Measurements from ENCODE around the gene TNIK. TPM values are rescaled to one million over a fixed set of nuclear protein-coding genes. Genes with fewer than 3 reads are reported as not detected.

Gene TNIK
- total RNA-seq, 1 donor from 2014 or later, result 35.3 TPM

DNA sequence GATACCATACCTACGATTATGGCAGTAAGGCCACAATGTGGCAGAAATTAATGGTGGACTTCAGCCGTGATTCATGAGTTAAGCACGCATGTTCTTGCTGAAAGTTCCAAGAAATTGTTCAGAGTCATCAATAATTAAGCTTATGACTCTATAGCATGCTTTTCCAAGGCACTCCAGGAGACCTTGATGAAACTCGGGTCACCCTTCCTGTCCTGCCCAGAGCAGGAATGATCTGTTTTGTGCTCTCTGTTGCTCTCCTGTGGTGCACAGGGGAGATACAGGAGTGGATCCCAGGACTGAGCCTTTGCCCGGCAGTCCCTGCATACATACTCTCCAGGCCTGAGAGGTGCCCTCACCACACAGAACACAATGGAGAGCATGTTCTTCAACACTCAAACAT lies 292.1 kb downstream of the TNIK start:
- TF ChIP-seq, protein P1, sequence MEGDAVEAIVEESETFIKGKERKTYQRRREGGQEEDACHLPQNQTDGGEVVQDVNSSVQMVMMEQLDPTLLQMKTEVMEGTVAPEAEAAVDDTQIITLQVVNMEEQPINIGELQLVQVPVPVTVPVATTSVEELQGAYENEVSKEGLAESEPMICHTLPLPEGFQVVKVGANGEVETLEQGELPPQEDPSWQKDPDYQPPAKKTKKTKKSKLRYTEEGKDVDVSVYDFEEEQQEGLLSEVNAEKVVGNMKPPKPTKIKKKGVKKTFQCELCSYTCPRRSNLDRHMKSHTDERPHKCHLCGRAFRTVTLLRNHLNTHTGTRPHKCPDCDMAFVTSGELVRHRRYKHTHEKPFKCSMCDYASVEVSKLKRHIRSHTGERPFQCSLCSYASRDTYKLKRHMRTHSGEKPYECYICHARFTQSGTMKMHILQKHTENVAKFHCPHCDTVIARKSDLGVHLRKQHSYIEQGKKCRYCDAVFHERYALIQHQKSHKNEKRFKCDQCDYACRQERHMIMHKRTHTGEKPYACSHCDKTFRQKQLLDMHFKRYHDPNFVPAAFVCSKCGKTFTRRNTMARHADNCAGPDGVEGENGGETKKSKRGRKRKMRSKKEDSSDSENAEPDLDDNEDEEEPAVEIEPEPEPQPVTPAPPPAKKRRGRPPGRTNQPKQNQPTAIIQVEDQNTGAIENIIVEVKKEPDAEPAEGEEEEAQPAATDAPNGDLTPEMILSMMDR (IDR thresholded peaks at IDR 0.05), result no peak
- Histone ChIP-seq H3K36me3 (peaks cover 6% of the 10 kb centered on the region), H3K4me1 (no peaks in the 10 kb centered on the region), H3K4me3 (no peak overlapping the region), H3K9me3 (no peaks in the 10 kb centered on the region), H3K27me3 (no peaks in the 10 kb centered on the region), H3K27ac (no peak overlapping the region)
- intact Hi-C loops (cut with DNase I), result no loop called here
- DNase-seq, result no peak
- ATAC-seq, result peak; percentile 57

DNA sequence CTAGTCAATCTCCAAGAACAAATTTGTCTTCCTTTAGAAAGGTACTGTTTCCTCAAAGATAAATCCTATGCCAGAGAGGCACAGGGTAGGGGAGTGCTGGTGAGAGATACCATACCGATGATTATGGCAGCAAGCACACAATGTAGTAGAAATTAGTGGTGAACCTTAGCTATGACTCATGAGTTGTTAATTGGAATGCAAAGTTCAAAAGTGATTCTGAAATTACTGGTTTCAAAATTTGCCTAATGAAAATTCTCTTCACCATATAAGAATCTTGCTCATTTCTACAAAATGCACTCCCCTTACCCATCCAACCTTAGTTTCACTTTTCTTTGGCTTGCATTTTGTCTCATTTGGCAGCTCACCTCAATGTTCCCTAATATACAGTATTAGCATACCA lies 294.2 kb downstream of the TNIK start:
- no peak for ATAC-seq
- Histone ChIP-seq H3K27me3 (no peaks in the 10 kb centered on the region), H3K9me3 (no peaks in the 10 kb centered on the region), H3K4me1 (no peaks in the 10 kb centered on the region), H3K36me3 (peaks cover 6% of the 10 kb centered on the region), H3K4me3 (no peak overlapping the region), H3K27ac (no peak overlapping the region)
- intact Hi-C loops (cut with DNase I), result no loop called here
- TF ChIP-seq, protein P1 (IDR thresholded peaks at IDR 0.05), result no peak
- DNase-seq, result no peak

DNA sequence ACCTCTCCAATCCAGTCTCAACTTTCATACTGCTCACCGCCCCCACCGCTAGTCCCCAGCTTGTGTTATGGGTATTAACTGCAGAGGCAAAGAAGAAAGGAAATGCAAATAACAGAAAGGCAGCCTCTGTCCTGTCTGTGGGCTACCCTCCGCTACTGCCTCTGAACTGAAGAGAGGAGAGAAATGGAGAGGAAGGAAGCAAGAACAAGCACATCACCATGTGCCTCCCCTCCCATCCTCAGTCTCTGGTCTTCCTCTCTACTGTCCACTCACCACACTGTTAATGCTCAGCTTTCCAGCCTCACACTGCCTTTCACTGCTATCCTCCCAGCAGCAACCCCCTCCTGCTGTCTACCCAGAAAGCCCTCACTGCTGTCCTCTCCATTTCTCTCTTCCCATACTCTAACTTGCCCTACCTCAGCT lies 294.7 kb downstream of the TNIK start:
- no peak overlapping the region for H3K27ac ChIP-seq
- no peaks in the 10 kb centered on the region for H3K4me1 ChIP-seq
- H3K36me3 ChIP-seq, result peaks cover 6% of the 10 kb centered on the region
- intact Hi-C loops (cut with DNase I), result no loop called here
- H3K9me3 ChIP-seq, result no peaks in the 10 kb centered on the region
- H3K27me3 ChIP-seq, result no peaks in the 10 kb centered on the region
- no peak for DNase-seq
- TF ChIP-seq, protein P1 (IDR thresholded peaks at IDR 0.05), result no peak
- H3K4me3 ChIP-seq, result no peak overlapping the region
- no peak for ATAC-seq

DNA sequence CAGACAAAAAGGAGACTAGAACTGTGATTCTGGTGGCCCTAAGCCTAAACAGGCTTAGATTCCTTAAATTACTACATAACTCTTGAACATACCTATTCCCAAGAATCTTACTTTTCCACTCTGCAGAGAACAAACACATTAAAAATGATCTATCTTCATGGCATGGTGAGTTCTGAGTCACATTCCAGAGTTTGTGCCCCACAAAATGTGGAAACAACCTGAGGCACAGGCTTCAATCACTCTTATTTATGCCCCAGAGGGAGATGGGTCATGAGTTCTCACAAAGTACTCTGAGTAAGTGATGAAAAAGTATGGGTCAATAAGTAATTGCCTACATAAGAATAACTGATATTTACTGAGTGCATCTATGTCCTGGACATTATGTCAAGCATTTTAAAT lies 296.1 kb downstream of the TNIK start:
- no peak overlapping the region for H3K27ac ChIP-seq
- TF ChIP-seq, protein P1 (IDR thresholded peaks at IDR 0.05), result no peak
- no peak overlapping the region for H3K4me3 ChIP-seq
- H3K36me3 ChIP-seq, result peaks cover 17% of the 10 kb centered on the region
- no peaks in the 10 kb centered on the region for H3K9me3 ChIP-seq
- DNase-seq, result no peak
- H3K4me1 ChIP-seq, result no peaks in the 10 kb centered on the region
- no peaks in the 10 kb centered on the region for H3K27me3 ChIP-seq
- intact Hi-C loops (cut with DNase I), result no loop called here
- ATAC-seq, result no peak

DNA sequence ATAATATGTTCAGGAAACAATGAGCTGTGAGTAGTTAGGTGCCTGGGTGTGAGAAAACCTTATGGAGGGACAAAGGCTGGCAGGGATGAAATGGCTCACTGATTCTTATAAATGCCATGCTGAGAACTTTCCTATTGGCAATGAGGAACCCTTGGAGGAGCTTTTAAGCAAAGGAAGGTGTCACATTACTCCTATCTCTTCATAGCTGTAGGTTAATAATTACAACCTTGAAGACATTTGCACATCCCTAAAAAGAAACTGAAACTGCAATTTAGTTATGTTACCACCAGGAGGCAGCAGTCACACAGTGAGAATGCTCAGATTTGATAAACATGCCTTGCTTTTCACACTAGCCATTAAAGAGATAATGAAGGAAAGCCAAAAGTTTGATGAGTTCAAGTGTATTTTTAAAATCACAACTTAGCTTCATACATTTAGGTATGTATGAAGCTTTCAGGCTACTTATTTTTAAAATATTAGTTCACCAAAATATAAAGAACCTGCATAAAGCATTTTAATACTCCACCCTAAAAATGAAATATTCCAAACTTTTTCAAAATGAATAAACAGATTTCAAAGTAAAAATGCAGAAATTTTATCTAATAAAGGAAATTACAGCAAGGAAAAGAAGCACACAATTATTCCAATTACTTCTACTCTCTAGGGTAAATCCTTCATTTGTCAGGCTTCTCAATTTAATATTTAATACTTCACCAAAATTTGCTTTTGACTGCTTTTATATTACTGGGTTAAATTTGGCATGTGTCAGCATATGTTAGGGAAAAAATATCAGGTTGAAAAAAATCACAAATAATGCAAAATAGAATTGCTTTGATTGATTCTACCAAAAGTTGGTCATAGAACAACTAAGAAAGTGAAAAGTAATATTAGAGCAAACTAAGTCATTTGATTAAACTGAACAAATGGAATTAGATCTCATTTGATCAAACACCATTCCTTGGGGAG lies 296.8 kb downstream of the TNIK start:
- H3K4me3 ChIP-seq, result no peak overlapping the region
- no peaks in the 10 kb centered on the region for H3K9me3 ChIP-seq
- DNase-seq, result no peak
- peaks cover 17% of the 10 kb centered on the region for H3K36me3 ChIP-seq
- no peak overlapping the region for H3K27ac ChIP-seq
- no peaks in the 10 kb centered on the region for H3K27me3 ChIP-seq
- H3K4me1 ChIP-seq, result no peaks in the 10 kb centered on the region
- ATAC-seq, result peak; percentile 22
- intact Hi-C loops (cut with DNase I), result no loop called here
- TF ChIP-seq, protein P1 (IDR thresholded peaks at IDR 0.05), result peak; percentile 58

All from upper lobe of right lung (tissue), 1 donor.